ENCODE data around the gene MAP3K4.

Gene MAP3K4

DNA sequence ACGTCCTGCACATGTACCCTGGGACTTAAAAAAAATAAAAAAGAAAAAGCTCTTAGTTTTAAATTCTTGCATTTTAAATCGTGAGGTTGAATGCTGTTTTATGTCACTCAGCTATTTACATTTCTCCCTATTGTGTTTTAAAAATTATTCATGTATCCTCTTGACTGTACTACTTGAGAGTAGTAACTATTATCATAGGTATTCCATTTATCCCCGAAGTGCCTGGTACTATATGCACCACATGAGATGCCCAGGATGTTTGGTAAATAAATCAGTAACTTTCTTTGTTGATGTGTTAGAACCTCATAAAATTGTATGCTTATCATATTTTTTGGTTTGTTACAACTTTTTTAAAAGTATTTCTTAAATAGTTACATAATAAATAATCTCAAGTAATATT is 18.4 kb downstream of the MAP3K4 start:
- TF ChIP-seq, protein P1, sequence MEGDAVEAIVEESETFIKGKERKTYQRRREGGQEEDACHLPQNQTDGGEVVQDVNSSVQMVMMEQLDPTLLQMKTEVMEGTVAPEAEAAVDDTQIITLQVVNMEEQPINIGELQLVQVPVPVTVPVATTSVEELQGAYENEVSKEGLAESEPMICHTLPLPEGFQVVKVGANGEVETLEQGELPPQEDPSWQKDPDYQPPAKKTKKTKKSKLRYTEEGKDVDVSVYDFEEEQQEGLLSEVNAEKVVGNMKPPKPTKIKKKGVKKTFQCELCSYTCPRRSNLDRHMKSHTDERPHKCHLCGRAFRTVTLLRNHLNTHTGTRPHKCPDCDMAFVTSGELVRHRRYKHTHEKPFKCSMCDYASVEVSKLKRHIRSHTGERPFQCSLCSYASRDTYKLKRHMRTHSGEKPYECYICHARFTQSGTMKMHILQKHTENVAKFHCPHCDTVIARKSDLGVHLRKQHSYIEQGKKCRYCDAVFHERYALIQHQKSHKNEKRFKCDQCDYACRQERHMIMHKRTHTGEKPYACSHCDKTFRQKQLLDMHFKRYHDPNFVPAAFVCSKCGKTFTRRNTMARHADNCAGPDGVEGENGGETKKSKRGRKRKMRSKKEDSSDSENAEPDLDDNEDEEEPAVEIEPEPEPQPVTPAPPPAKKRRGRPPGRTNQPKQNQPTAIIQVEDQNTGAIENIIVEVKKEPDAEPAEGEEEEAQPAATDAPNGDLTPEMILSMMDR (IDR thresholded peaks at IDR 0.05; ENCODE audit: low read depth, low read length), result no peak

DNA sequence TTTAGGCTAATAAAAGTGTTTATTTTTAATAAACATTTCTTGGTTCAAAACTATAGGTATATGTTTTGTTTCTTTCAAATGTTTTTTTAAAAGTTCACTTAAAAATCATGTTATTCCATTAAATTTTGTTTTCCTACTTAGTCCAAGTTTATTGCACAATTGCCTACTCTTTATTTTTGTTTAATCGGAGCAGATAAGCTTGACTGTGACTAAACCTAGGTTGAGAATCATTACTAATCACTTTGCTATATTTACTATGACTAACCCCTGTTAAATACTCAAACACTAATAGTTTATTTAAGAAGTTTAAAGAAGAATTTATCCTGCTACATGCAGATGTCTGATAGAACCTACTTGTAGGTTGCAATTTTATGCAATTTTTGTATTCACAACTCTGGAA is 18.8 kb downstream of the MAP3K4 start:
- TF ChIP-seq, protein P1 (IDR thresholded peaks at IDR 0.05; ENCODE audit: low read depth, low read length), result no peak

More for the DNA sequence above, 18.4 kb downstream of the MAP3K4 start:
- H3K36me3 ChIP-seq, result no peaks in the 10 kb centered on the region
- H3K9me3 ChIP-seq, result no peaks in the 10 kb centered on the region
- no peak overlapping the region for H3K4me3 ChIP-seq (ENCODE audit: low read depth, low read length)
- no peaks in the 10 kb centered on the region; the same call in 1 of the 2 replicates for H3K4me1 ChIP-seq
- DNase-seq, result no peak
- no peaks in the 10 kb centered on the region for H3K27me3 ChIP-seq

DNA sequence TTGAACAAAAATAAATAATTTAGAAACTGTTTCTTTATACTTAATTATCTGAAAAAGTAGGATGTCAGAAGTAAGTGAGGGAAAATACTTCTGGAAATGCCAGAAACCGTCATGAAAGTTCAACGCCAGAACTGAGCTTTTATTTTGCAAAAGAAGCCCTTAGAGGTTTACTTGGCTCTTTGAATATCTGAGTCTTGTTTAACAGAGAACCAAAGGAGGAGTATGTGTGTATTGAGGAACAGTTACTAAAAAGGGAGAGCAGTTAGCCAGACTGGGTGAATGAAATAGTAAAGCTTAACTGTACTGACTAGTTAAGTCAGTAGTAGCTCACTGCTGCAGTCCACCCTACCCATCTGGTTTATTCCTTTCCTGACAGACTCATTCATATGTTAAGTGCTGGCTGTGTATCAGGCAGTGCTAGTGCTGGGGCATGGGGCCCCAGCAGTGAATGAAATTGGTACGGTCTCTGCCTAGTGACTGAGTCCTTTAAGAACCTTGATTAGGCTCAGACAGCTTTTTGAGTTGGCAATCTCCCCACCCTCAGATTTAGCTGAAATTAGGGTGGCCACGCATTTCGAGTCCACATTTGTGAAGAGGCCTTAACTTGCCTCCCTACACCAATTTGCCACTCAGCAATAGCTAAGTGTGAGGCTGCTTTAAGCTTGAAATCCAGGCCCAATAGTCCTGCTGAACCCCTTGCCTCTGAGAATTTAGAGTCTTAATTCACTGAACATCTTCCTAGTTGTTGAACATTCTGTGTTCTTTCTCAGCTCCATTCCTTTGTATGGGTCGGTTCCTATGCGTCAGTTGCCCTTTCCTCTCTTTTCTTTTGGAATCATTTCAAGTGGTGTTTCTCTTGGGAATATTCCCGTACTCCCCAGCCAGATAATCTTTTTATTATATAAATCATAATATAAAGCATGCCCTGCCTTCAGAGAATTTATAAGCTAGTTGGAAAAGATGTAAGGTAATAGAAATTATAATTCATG is 20.2 kb downstream of the MAP3K4 start:
- no peak for DNase-seq
- Histone ChIP-seq H3K4me3 (ENCODE audit: low read depth, low read length) (no peak overlapping the region), H3K27me3 (no peaks in the 10 kb centered on the region), H3K4me1 (no peaks in the 10 kb centered on the region; the same call in 1 of the 2 replicates), H3K36me3 (no peaks in the 10 kb centered on the region), H3K9me3 (no peaks in the 10 kb centered on the region)
- TF ChIP-seq, protein P1 (IDR thresholded peaks at IDR 0.05; ENCODE audit: low read depth, low read length), result no peak

More for the DNA sequence above, 18.8 kb downstream of the MAP3K4 start:
- Histone ChIP-seq H3K36me3 (no peaks in the 10 kb centered on the region), H3K4me1 (no peaks in the 10 kb centered on the region; the same call in 1 of the 2 replicates), H3K4me3 (ENCODE audit: low read depth, low read length) (no peak overlapping the region), H3K9me3 (no peaks in the 10 kb centered on the region), H3K27me3 (no peaks in the 10 kb centered on the region)
- no peak for DNase-seq

DNA sequence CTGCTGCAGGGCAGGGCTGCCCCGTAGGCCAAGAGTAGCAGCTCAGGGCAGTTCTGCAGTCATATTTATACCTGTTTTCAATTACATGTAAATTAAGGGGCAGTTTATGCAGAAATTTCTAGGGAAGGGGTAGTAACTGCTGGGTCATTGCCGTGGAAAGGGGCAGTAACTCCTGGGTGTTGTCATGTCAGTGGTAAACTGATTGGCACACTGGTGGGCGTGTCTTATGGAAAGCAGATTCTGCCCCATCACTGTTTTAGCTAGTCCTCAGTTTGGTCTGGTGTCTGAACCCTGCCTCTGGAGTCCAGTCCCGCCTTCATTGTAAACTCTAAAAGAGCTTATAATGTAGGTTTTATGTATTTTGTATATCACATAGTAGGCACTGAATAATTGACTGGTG is 22.1 kb downstream of the MAP3K4 start:
- Histone ChIP-seq H3K36me3 (no peaks in the 10 kb centered on the region), H3K4me1 (no peaks in the 10 kb centered on the region; the same call in 1 of the 2 replicates), H3K4me3 (ENCODE audit: low read depth, low read length) (no peak overlapping the region), H3K9me3 (no peaks in the 10 kb centered on the region), H3K27me3 (no peaks in the 10 kb centered on the region)
- TF ChIP-seq, protein P1 (IDR thresholded peaks at IDR 0.05; ENCODE audit: low read depth, low read length), result no peak
- no peak for DNase-seq

DNA sequence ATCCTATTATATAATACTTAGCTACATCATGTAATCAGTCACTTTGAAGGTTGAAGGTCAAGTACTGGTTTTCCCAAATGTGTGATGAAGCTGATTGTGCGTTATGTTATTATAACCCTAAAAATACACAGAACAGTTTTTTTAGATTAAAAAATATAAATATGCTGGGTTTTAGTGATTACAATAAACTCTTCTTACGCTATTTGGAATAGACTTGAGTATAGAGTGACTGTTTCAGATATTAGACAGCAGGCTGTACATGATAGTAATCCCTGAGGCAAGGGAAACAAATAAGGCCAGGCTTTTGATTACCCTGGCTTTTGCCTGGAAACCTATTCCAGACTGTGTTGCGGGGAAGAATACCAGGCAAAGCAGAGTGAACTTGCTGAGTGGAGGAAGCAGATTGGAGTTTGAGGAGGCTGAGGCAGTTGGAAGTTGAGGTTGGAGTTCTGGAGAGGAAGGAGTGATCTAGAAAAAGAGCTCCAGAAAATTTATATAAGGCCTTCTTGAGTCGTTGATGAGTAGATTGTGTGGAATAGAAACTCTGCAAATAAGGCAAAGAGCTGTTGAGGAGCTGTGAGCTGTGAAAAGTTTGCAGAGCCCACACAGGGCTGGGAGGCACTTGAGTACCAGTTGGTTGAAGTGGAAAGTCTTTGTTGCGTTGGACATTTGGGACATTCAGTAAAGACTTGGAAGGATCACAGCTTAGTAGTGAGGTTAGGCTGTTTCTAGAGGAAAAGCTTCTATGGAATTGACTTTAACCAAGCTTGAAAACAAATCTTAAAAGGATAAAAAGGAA is 26.4 kb downstream of the MAP3K4 start:
- no peaks in the 10 kb centered on the region for H3K36me3 ChIP-seq
- H3K4me1 ChIP-seq, result no peaks in the 10 kb centered on the region; the same call in none of the 2 replicates
- H3K27me3 ChIP-seq, result no peaks in the 10 kb centered on the region
- no peak overlapping the region for H3K4me3 ChIP-seq (ENCODE audit: low read depth, low read length)
- no peak for DNase-seq
- TF ChIP-seq, protein P1 (IDR thresholded peaks at IDR 0.05; ENCODE audit: low read depth, low read length), result no peak
- H3K9me3 ChIP-seq, result no peaks in the 10 kb centered on the region
